AG09309 (cell line): ENCODE results near the gene EMX1.

Experiments
- DNase-seq: peaks from one replicate; pipeline ENCODE4 v3.0.0-alpha.2; 2010; ENCODE audit warnings: low read depth
- H3K4me3 ChIP-seq: 2 replicates; pipeline ENCODE4 v1.5.1; 2011; ENCODE audit warnings: mild to moderate bottlenecking, low read depth, low read length, moderate library complexity; ENCODE audit not compliant: control insufficient read depth
- TF ChIP-seq, protein P1 (sequence below): IDR thresholded peaks from 2 replicates; pipeline ENCODE4 v1.5.1; 2011; ENCODE audit warnings: mild to moderate bottlenecking, low read depth, low read length, inconsistent platforms; ENCODE audit not compliant: insufficient read depth, control insufficient read depth; ENCODE audit errors: missing control alignments

The EMX1 gene

DNA sequence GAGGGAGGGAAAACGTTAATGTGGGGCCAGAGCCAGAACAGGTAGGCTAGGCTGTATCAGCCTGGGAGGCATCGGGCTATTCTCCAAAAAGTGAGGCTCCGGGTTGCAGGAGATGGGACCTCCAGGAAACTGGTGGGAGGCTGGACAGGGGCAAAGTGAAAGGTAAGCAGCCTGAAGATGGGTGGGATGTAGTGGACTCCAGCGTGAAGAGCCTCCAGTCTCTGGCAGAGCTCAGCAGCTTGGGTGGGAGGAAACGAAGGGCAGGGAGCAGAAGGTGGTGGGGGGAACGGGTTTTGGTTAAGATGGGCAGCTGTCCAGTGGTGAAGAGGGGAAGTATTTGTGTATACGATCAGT lies 3.1 kb upstream of the EMX1 start:
- TF ChIP-seq, protein P1, sequence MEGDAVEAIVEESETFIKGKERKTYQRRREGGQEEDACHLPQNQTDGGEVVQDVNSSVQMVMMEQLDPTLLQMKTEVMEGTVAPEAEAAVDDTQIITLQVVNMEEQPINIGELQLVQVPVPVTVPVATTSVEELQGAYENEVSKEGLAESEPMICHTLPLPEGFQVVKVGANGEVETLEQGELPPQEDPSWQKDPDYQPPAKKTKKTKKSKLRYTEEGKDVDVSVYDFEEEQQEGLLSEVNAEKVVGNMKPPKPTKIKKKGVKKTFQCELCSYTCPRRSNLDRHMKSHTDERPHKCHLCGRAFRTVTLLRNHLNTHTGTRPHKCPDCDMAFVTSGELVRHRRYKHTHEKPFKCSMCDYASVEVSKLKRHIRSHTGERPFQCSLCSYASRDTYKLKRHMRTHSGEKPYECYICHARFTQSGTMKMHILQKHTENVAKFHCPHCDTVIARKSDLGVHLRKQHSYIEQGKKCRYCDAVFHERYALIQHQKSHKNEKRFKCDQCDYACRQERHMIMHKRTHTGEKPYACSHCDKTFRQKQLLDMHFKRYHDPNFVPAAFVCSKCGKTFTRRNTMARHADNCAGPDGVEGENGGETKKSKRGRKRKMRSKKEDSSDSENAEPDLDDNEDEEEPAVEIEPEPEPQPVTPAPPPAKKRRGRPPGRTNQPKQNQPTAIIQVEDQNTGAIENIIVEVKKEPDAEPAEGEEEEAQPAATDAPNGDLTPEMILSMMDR: no peak
- no peak overlapping the region for H3K4me3 ChIP-seq

DNA sequence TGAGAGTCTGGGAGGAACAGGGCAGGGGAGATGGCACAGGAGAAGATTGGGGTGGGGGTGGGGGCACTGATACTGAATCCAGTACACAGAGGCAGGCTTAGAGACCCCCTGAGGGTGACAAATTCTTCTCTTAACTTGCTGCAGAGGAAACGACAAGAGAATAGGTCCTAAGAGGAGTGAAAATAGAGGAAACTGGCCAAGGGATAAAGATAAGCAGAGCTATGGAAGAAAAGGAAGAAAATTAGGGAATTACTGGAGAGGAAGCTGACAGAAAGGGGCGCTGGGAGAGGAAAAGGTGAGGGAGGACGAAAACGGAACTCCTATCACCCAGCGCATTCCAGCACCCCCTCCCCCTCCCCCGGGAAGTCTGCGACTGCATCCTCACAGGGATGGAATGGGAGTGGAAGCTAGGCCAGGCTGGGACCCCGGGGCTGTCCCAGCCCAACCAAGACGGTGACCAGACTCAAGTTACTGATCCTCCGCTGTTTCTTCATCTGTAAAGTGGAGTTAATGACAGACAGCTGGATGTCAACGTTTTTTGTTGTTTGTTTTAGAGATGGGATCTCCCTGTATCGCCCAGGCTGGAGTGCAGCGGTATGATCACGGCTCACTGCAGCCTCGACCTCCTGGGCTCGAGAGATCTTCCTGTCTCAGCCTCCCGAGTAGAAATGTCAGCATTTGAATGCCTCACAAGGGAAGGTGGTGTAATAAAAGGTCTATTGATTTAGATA lies 2.6 kb upstream of the EMX1 start:
- H3K4me3 ChIP-seq: no peak overlapping the region
- TF ChIP-seq, protein P1: no peak
- DNase-seq: no peak

More for the DNA sequence above, 3.1 kb upstream of the EMX1 start:
- no peak for DNase-seq

DNA sequence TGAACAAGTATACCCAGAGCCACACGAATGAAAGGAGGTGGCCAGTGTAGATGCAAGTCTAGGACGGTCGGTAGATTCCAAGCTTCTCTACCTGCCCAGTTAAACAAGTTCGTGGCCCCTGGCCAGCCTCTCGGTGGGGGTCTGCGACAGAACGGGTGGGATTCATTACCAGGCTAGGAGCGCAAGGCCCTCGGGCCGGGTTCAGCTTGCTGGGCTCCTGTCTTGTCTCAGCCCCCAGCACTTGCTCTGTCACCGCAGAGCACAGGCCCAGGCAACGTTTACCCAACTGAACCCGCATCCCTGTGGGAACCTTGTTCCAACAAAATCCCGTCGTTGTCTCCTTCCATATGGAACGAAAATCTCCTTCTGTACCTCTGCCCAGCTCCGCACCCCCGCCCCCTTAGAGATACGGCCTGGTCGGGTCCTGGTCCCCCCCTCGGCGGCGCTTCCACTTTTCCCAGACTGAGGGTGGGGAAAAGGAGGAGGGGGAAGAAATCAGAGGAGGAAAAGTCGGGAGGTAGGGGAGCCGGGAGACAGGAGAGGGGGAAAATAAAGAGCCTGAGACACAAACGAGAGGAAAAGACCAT lies 1.9 kb upstream of the EMX1 start:
- H3K4me3 ChIP-seq: no peak overlapping the region
- TF ChIP-seq, protein P1: no peak
- DNase-seq: no peak

DNA sequence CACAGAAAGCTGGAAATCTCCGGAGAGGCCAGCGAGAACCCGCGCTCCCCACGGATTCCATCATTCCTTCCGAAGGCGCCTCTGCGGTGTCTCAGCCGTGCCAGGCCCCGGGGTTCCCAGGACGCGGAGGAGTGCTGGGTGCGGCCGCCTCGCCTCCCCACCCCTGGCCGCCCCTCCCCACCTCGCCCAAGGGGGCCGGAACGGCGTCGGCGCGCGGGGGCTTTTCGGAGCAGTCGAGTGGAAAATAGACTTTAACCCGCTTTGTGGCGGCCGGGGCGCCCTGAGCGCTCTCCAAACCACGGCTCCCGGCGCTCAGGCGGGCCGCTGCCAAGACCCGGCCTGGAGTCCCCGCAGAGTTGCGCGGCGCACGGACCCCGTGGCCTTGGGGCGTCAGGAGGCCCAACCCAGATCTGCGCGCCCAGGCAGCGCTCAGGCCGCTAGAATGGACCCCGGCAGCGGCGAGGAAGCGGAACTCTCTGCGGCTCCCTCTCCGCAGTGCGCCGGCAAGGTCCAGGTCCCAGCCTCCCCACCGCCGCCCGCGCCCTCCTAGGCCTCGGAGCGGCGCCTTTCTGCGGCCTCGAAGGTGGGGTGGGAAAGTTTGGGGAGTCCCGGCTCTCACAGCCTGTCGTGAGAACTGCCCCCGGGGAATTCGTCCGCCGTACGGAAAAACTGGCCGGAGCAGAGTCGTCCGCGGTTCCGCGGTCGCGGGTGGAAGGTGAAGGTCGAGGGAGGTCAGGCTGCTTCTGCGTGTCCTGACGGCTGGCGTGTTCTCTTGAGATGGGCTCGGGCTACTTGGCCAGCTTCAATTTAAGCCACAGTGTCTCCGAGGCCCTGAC lies 1.2 kb upstream of the EMX1 start:
- no peak for DNase-seq
- TF ChIP-seq, protein P1: no peak
- H3K4me3 ChIP-seq: no peak overlapping the region

DNA sequence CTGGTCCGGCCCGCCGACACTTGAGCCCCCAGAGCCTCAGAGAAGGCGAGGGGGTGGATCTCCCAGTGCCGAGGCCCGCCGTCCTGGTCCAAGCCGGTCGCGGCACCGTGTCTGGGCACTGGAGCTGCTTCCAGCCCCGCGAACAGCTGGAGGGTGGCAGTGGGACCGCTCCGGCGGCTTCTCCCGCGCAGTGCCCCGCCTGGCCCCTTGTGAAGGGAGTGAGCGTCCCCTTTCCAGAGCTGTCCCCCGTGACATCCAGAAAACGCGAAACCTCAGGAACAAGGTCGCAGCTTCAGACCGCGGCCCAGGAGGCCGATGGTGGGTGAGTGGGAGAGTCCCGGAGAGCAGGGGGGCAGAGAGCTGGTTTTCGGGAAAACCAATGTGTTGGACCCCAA lies 579 bp upstream of the EMX1 start:
- no peak overlapping the region for H3K4me3 ChIP-seq
- TF ChIP-seq, protein P1: no peak
- DNase-seq: no peak

DNA sequence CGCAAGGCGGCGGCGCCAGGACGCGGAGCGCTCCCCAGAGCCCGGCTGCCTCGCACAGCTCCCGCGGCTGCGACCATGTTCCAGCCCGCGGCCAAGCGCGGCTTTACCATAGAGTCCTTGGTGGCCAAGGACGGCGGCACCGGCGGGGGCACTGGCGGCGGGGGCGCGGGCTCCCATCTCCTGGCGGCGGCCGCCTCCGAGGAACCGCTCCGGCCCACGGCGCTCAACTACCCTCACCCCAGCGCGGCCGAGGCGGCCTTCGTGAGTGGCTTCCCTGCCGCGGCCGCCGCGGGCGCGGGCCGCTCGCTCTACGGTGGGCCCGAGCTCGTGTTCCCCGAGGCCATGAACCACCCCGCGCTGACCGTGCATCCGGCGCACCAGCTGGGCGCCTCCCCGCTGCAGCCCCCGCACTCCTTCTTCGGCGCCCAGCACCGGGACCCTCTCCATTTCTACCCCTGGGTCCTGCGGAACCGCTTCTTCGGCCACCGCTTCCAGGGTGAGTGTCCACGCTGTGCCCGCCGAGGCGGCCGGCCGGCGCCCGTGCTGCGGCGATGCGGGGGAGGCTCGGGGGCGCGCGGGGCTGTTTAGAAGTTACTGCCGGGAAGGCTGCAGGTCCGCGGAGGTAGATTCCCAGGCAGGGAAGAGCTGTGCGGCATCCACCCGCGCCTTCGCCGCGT lies 696 bp downstream of the EMX1 start:
- no peak overlapping the region for H3K4me3 ChIP-seq
- TF ChIP-seq, protein P1: no peak
- no peak for DNase-seq
